ENCODE results near the gene PPIL6.
A peak's percentile ranks its signal among the peaks of the same experiment; 100 is the strongest.
"Not testable (repeated sequence)": the region's sequence is repeated elsewhere in the genome, so short reads cannot be mapped to it uniquely, and the experiment has no call there.

The PPIL6 gene

DNA sequence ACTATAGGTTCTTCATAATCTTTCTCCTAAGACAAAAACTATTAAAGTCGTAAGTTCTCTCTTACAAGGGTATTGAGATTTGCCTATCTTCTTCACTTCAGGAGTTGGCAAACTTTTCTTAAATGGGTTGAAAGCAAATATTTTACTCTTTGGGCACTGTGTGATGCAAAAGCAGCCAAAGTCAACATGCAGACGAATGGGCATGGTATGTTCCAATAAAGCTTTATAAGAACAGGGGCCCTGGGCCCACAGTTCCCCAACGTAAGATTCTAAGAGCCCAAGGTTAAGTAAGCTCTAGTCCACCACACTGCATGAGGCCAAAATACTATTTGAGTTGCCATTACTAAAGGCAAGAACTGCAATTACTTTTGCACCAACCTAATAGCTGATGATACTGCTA is 69.6 kb downstream of the PPIL6 start:
- no peaks in the 10 kb centered on the region for H3K27me3 Mint-ChIP-seq
- no peak for ATAC-seq (replicated peaks)
- no peaks in the 10 kb centered on the region for H3K9me3 Mint-ChIP-seq
- peak overlapping the region in 1 of 2 donors; percentile 41 for H3K27ac Mint-ChIP-seq
- peaks cover 97% of the 10 kb centered on the region for H3K36me3 Mint-ChIP-seq (ENCODE audit: insufficient read depth)
- DNase-seq: no peak
- H3K4me3 Mint-ChIP-seq: no peak overlapping the region
- peaks cover 32 to 53% of the 10 kb centered on the region in 2 donors for H3K4me1 Mint-ChIP-seq (ENCODE audit: low read depth in 2 of 2)

DNA sequence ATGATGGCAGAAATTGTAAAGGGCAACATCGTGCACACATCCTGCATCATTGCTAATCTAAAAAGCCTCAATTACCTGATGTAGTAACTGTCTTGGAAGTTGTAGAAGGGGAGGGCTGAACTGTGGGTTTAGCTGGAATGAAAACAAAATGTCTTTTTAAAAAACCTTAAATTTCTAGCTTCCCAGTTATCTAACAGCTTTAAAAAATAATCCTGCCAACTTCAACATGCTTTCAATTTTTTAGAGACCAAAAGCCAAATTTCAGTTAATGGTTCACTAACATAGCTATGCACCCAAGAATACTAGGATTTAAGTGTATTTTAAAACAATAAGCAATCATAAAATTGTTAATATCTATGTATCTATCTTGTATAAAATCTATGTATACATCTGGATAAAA is 70.1 kb downstream of the PPIL6 start:
- Mint-ChIP-seq H3K4me3 (no peak overlapping the region), H3K27ac (no peak overlapping the region), H3K9me3 (no peaks in the 10 kb centered on the region), H3K4me1 (ENCODE audit: low read depth in 2 of 2) (peaks cover 32 to 53% of the 10 kb centered on the region in 2 donors), H3K36me3 (ENCODE audit: insufficient read depth) (peaks cover 96% of the 10 kb centered on the region), H3K27me3 (no peaks in the 10 kb centered on the region)
- DNase-seq (no peak), ATAC-seq (replicated peaks) (no peak)

DNA sequence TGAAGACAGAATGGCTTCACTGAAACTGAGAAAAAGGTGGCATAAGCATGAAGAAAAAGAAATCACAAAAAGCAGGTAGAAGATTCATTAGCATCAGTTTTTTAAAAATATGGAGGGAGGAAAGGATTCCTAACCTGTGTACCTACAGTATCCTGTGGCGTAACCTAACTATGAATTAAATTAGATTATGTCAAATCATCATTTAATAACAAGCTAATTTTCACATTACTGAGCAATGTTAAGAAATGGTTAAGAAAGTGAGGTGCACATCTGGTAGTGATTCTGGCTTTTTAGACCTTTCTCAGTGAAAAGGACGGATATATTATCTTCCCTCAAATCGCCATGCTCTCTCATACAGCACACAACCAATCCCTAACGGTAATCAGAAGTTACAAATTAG is 70.7 kb downstream of the PPIL6 start:
- Mint-ChIP-seq H3K4me1 (ENCODE audit: low read depth in 2 of 2) (peaks cover 28 to 54% of the 10 kb centered on the region in 2 donors), H3K27me3 (no peaks in the 10 kb centered on the region), H3K36me3 (ENCODE audit: insufficient read depth) (peaks cover 95% of the 10 kb centered on the region), H3K27ac (no peak overlapping the region), H3K4me3 (no peak overlapping the region), H3K9me3 (no peaks in the 10 kb centered on the region)
- no peak for DNase-seq
- ATAC-seq (replicated peaks): no peak

DNA sequence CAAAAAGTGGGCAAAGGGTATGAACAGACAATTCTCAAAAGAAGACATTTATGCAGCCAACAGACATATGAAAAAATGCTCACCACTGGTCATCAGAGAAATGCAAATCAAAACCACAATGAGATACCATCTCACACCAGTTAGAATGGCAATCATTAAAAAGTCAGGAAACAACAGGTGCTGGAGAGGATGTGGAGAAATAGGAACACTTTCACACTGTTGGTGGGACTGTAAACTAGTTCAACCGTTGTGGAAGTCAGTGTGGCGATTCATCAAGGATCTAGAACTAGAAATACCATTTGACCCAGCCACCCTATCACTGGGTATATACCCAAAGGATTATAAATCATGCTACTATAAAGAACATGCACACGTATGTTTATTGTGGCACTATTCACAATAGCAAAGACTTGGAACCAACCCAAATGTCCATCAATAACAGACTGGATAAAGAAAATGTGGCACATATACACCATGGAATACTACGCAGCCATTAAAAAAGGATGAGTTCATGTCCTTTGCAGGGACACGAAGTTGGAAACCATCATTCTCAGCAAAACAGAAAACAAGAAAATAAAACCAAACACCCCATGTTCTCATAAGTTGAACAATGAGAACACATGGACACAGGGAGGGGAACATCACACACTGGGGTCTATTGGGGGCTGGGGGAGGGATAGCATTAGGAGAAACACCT is 75.9 kb downstream of the PPIL6 start:
- ATAC-seq (replicated peaks); H3K9me3 Mint-ChIP-seq; H3K4me3 Mint-ChIP-seq; DNase-seq; H3K27me3 Mint-ChIP-seq: not testable (repeated sequence)
- H3K36me3 Mint-ChIP-seq (ENCODE audit: insufficient read depth): peaks cover 78% of the 10 kb centered on the region
- H3K4me1 Mint-ChIP-seq (ENCODE audit: low read depth in 2 of 2): peaks cover 22 to 43% of the 10 kb centered on the region in 2 donors
- peak overlapping the region in 1 of 2 donors; percentile 46 for H3K27ac Mint-ChIP-seq

DNA sequence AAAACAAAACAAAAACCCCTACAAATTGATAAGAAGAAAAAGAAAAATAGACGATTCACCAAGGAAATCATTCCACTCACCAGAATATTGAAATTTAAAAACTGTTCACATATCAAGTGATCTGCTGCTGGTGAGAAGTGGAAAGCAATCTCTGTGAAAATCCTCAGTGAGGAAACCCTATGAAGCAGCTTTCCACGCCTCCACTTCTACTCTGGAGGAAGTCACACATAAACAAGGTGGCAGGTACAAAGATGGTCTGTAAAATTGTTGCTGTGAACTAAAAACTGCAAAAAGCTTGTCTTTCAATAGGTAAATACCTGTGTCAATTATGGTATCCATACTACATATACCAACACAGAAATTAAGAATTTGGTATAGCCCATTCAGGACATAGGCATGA is 76.7 kb downstream of the PPIL6 start:
- Mint-ChIP-seq H3K27ac (peak overlapping the region in 1 of 2 donors; percentile 46), H3K4me1 (ENCODE audit: low read depth in 2 of 2) (peaks cover 22 to 45% of the 10 kb centered on the region in 2 donors), H3K27me3 (no peaks in the 10 kb centered on the region), H3K9me3 (no peaks in the 10 kb centered on the region), H3K4me3 (peak overlapping the region in 1 of 2 donors; percentile 31), H3K36me3 (ENCODE audit: insufficient read depth) (peaks cover 70% of the 10 kb centered on the region)
- DNase-seq: no peak
- ATAC-seq (replicated peaks): no peak

DNA sequence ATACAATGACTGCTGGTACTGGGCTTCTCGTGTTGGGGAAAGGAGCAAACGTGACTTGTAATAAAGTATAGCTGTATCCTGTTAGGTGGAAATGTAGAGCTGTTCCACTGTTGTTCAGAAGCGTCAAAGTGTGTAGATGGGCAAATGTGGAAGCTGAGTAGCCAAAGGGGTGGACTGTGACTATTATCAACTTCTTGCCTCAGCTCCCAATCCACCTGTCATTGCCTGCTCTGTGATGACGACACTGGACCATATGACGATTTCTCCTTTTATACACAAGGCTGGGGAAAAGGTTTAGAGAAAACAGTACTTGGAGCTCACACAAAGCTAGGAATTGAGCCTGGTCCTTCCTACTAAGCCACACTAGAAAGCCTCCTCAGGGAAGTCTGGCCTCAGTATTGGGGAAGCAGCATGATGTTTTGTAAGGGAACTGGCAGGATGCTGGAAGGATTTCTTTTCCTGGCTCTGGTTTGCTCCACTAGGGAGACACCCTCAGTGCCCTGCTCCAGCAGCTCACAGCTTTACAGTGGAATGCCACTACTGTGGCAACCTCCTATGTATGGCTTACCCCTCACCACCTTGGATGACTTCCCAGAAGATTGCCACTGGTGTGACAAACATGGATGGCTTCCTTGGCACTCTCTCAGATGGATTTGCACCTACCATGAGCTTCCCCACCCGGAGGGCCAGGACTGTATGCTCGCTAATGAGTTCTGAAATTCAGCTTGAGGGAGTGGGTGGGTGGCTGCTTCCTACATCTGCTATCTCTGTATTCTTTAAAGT is 78.1 kb downstream of the PPIL6 start:
- DNase-seq (no peak), ATAC-seq (replicated peaks) (no peak)
- Mint-ChIP-seq H3K9me3 (no peaks in the 10 kb centered on the region), H3K27me3 (no peaks in the 10 kb centered on the region), H3K36me3 (ENCODE audit: insufficient read depth) (peaks cover 57% of the 10 kb centered on the region), H3K4me1 (ENCODE audit: low read depth in 2 of 2) (peaks cover 21 to 52% of the 10 kb centered on the region in 2 donors), H3K4me3 (no peak overlapping the region), H3K27ac (peak overlapping the region; percentile 38 to 51)

DNA sequence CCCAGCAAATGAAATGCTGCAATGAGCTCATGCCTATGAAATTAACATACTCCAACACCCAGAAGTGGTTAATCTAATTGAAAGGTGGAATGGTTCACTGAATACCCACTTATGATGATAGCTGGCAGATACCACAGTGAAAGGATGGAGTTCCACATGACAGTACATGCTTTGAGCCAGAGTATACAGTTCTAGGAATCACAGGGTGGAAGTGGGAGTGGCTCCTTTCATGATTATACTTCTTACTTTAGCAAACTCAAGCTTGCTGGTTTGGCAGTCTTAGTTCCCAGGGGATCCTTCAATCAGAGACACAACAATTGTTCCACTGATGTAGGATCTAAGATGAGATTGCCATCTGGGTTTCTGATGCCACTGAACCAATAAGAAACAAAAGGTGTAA is 79.6 kb downstream of the PPIL6 start:
- Mint-ChIP-seq H3K9me3 (peaks cover 0 to 2% of the 10 kb centered on the region in 2 donors), H3K36me3 (ENCODE audit: insufficient read depth) (peaks cover 47% of the 10 kb centered on the region), H3K4me3 (no peak overlapping the region), H3K27ac (no peak overlapping the region), H3K4me1 (ENCODE audit: low read depth in 2 of 2) (peaks cover 16 to 46% of the 10 kb centered on the region in 2 donors), H3K27me3 (no peaks in the 10 kb centered on the region)
- ATAC-seq (replicated peaks): no peak
- no peak for DNase-seq

DNA sequence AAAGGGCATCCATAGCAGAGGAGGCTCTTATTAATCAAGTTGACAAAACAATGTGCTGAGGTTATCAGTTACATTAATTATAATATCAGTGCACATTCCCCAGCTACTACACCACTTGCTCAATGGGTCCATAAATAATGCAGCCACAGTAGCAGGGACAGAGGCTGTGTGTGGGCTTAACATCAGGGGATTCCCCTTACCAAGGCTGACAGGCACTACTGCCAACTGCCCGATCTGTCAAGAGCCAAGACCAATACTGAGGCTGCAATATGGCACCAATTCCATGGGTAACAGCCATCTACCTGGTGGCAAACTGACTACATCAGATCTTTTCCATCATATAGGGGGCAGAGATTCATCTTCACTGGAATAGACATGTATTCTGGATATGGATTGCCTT is 80.1 kb downstream of the PPIL6 start:
- H3K4me3 Mint-ChIP-seq: no peak overlapping the region
- H3K27me3 Mint-ChIP-seq: no peaks in the 10 kb centered on the region
- ATAC-seq (replicated peaks) (no peak), DNase-seq (no peak)
- peaks cover 43% of the 10 kb centered on the region for H3K36me3 Mint-ChIP-seq (ENCODE audit: insufficient read depth)
- peaks cover 16 to 46% of the 10 kb centered on the region in 2 donors for H3K4me1 Mint-ChIP-seq (ENCODE audit: low read depth in 2 of 2)
- peaks cover 0 to 2% of the 10 kb centered on the region in 2 donors for H3K9me3 Mint-ChIP-seq
- peak overlapping the region; percentile 46 to 68 for H3K27ac Mint-ChIP-seq

DNA sequence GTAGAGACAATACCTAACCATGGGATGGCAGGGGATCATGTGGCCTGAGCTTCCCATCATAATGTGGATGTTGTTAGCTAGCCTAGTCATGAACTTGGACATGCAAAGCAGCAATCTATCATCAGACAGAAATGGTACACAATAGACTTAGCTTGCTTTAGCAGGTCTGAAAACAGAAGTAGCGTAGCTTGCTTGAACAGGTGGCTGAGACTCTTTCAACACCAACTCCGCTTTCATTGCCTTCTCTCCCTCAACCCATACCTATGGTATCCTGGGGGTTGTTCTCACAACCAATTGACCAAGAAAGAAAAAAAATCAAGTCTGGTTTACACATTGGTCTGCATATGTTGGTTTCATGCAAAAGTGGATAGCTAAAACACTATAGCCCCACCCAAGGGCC is 81.2 kb downstream of the PPIL6 start:
- H3K27me3 Mint-ChIP-seq: no peaks in the 10 kb centered on the region
- peaks cover 0 to 2% of the 10 kb centered on the region in 2 donors for H3K9me3 Mint-ChIP-seq
- peaks cover 33% of the 10 kb centered on the region for H3K36me3 Mint-ChIP-seq (ENCODE audit: insufficient read depth)
- peak overlapping the region in 1 of 2 donors; percentile 46 for H3K27ac Mint-ChIP-seq
- peaks cover 13 to 38% of the 10 kb centered on the region in 2 donors for H3K4me1 Mint-ChIP-seq (ENCODE audit: low read depth in 2 of 2)
- no peak for DNase-seq
- H3K4me3 Mint-ChIP-seq: no peak overlapping the region
- no peak for ATAC-seq (replicated peaks)

DNA sequence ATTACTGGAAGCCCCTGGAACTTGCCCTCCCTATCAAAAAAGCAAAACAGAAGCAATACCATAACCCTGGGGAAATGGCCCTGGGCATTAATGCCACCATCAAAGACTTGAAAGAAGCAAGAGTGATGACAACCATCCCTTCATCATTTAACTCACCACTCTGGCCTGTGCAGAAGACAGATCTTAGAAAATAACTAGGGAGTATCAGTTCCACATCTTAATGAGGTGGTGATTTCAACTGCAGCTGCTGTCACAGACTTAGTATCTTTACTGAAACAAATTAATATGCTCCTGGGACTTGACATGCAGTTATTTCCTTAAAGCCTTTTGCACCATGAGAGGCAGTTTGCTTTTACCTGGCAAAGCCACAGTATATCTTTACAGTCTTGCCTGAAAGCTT is 82.2 kb downstream of the PPIL6 start:
- ATAC-seq (replicated peaks): no peak
- H3K4me3 Mint-ChIP-seq: no peak overlapping the region
- peaks cover 9 to 29% of the 10 kb centered on the region in 2 donors for H3K4me1 Mint-ChIP-seq (ENCODE audit: low read depth in 2 of 2)
- peaks cover 23% of the 10 kb centered on the region for H3K36me3 Mint-ChIP-seq (ENCODE audit: insufficient read depth)
- no peaks in the 10 kb centered on the region for H3K27me3 Mint-ChIP-seq
- no peak overlapping the region for H3K27ac Mint-ChIP-seq
- no peak for DNase-seq
- peaks cover 0 to 2% of the 10 kb centered on the region in 2 donors for H3K9me3 Mint-ChIP-seq

DNA sequence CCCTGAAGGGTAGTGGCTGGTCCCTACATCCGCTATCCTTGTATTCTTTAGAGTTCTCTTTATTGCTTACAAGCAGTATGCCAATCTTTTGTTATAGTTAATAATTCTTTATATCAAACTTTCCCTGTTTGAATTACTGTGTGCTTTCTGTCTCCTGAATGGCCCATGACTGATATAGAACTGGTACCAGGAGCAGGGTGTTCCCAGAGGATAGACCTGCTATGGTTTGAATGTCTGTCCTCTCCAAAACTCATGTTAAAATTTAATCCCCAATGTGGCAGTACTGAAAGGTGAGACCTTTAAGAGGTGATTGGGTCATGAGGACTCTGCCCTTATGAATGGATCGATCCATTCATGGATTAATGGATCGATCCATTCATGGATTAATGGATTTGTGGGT is 84.2 kb downstream of the PPIL6 start:
- Mint-ChIP-seq H3K4me3 (no peak overlapping the region), H3K4me1 (ENCODE audit: low read depth in 2 of 2) (peaks cover 11 to 31% of the 10 kb centered on the region in 2 donors), H3K9me3 (peaks cover 0 to 2% of the 10 kb centered on the region in 2 donors), H3K36me3 (ENCODE audit: insufficient read depth) (peaks cover 10% of the 10 kb centered on the region), H3K27me3 (no peaks in the 10 kb centered on the region), H3K27ac (no peak overlapping the region)
- no peak for ATAC-seq (replicated peaks)
- no peak for DNase-seq

DNA sequence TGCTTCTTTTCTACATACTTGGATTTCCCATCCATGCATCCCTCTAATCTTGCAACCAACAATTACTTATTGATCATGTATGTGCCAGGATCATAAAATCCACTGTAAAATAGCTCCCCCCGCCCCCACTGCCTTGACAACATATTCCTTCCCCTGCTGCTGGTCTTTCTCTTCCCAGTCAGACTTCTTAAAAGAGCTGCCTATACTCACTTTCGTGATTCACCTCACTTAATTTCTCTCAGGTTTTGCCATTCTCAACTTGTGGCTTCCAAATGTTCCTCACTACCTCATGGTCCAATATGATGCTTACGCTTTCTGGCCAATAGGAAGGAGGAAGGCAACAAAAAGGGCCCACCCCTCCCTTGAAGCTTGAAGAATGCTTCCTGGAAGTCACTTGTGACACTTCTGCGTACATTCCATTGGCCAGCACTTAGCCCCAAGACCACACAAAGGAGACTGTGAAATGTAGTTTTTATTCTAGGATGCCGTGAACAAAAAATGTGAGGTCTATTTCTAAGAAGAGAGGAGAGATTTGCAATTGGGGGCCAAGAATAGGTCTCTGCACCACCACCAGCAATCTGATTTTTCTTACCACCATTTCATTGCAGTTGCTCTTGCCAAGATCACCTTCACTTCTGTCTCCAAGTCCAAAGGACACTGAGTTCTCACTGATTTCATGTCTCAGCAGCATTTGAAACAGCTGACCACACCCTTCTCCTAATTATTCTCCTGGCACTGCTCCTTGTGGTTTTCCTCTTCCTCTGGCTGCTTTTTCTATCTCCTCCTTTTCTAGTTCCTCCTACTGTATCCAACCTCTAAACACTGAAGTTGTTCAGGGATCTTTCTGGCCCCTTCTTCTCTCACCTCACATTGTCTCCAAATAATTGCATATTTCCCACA is 88.9 kb downstream of the PPIL6 start:
- no peak for DNase-seq
- ATAC-seq (replicated peaks): no peak
- Mint-ChIP-seq H3K4me3 (no peak overlapping the region), H3K36me3 (ENCODE audit: insufficient read depth) (peaks cover 3% of the 10 kb centered on the region), H3K9me3 (peaks cover 0 to 2% of the 10 kb centered on the region in 2 donors), H3K27ac (no peak overlapping the region), H3K27me3 (no peaks in the 10 kb centered on the region), H3K4me1 (ENCODE audit: low read depth in 2 of 2) (peaks cover 3 to 14% of the 10 kb centered on the region in 2 donors)

DNA sequence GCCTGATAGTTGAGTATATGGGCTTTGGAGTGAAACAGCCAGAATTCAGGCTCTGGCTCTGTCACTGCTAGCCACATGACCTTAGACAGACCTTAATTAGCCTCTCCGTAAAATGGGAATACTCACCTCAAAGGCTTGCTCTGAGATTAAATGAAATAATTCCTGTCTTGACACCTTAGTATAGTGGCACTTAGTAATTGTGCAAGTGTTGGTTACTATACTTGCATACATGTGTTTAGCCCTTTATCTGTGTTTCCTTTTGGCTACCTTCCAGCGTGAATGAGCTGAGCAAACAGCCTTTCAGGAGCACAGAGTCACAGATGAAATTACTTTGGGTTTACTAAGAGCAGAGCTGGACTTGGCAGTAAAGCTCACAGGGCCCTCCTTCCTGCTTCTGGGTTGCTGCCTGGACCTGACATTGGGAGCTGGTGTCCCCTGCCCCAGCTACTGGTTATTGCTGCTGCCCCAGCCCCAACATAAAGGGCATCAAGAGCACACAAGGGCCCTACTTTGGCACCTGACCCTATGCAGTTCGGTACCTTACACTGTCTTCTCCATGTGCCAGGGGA is 90.9 kb downstream of the PPIL6 start:
- H3K4me3 Mint-ChIP-seq: no peak overlapping the region
- peaks cover 3% of the 10 kb centered on the region for H3K36me3 Mint-ChIP-seq (ENCODE audit: insufficient read depth)
- no peaks in the 10 kb centered on the region for H3K9me3 Mint-ChIP-seq
- ATAC-seq (replicated peaks) (no peak), DNase-seq (no peak)
- H3K4me1 Mint-ChIP-seq (ENCODE audit: low read depth in 2 of 2): peaks cover 3 to 14% of the 10 kb centered on the region in 2 donors
- H3K27me3 Mint-ChIP-seq: no peaks in the 10 kb centered on the region
- peak overlapping the region in 1 of 2 donors; percentile 9 for H3K27ac Mint-ChIP-seq
